ENCODE measurements around the gene OSER1. TPM values are rescaled to one million over a fixed set of nuclear protein-coding genes. Genes with fewer than 3 reads are reported as not detected.

Gene OSER1
- total RNA-seq, 4 donors from 2014 or later: 45.2 to 94.4 (median 71.0) TPM

DNA sequence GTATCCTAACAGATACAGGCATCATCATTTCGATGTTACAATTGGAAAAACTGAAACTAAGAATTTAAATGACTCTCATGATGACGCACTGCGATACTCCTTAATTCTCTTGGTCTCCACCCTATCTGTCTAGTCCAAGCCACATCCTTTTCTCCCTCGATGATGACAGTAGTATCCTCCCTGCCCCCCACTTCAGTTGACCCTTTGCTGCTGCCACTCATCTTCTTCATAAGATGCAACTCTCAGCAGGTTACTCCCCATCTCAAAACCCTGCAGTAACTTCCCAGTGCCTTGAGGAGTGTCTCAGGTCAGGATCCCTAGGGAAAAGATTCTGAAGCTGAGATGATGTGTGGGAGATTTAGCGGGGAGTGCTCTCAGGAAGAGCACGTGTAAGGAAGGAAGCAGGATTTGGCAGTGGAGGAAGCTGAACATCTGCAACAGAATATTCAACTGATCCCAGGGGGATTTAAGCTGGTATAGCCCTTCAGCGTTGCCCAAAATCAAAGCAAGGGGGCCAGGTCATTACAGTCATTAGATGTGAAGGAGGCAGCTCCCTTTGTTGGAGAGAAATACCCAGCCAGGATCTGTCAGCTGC lies 39.7 kb downstream of the OSER1 start:
- H3K27me3 ChIP-seq: no peaks in the 10 kb centered on the region
- H3K9me3 ChIP-seq: no peaks in the 10 kb centered on the region
- H3K4me3 ChIP-seq: no peak overlapping the region
- intact Hi-C loops (cut with DNase I): no loop called here
- peaks cover 68 to 99% (median 94%) of the 10 kb centered on the region in 4 donors for H3K4me1 ChIP-seq
- no peak for DNase-seq (ENCODE audit: extremely low spot score)
- TF ChIP-seq POLR2AphosphoS5 (IDR thresholded peaks at IDR 0.05) (no peak), POLR2A (IDR thresholded peaks at IDR 0.05; ENCODE audit: low read depth) (no peak), EP300 (IDR thresholded peaks at IDR 0.05) (no peak), CTCF (IDR thresholded peaks at IDR 0.05) (no peak)
- H3K27ac ChIP-seq (replicated peaks in 1 of 4): peak overlapping the region; percentile 90 to 98 (median 96)
- WGBS: 38% methylated on average over 7 of the region's 7 CpGs
- peaks cover 0 to 4% (median 0%) of the 10 kb centered on the region in 4 donors for H3K36me3 ChIP-seq

DNA sequence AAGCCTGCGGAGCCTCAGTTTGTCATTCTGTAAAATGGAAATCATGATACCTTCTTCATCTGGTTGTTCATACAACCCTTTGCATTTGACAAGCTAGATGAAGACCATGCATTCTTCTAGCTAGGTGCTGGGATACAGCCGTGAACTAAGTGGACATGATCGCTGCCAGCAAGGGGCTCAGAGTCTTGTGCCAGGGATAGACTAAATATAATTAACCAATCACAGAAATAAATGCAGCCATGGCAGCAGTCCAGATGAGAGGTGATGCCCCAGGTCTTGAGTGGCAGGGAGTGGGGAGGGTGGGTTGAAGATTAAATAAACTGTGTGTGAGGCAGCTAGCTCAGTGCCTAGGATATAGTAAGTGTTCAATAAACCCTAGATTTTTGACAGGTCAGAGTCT lies 42.8 kb downstream of the OSER1 start:
- H3K4me3 ChIP-seq: no peak overlapping the region
- intact Hi-C loops (cut with DNase I): no loop called here
- H3K36me3 ChIP-seq: no peaks in the 10 kb centered on the region
- 48% methylated on average over 3 of the region's 3 CpGs for WGBS
- H3K27me3 ChIP-seq: no peaks in the 10 kb centered on the region
- peak overlapping the region; percentile 90 to 98 (median 96) for H3K27ac ChIP-seq (replicated peaks in 1 of 4)
- no peak for DNase-seq (ENCODE audit: extremely low spot score)
- no peaks in the 10 kb centered on the region for H3K9me3 ChIP-seq
- TF ChIP-seq POLR2AphosphoS5 (IDR thresholded peaks at IDR 0.05) (peak in 1 of 2 donors; percentile 13), CTCF (IDR thresholded peaks at IDR 0.05) (no peak), EP300 (IDR thresholded peaks at IDR 0.05) (no peak)
- peaks cover 66 to 86% (median 78%) of the 10 kb centered on the region in 4 donors for H3K4me1 ChIP-seq

- TF ChIP-seq POLR2A (IDR thresholded peaks at IDR 0.05; ENCODE audit: low read depth) (no peak), POLR2AphosphoS5 (IDR thresholded peaks at IDR 0.05) (peak; percentile 68 to 69), EP300 (IDR thresholded peaks at IDR 0.05) (no peak), CTCF (IDR thresholded peaks at IDR 0.05) (no peak)
- Histone ChIP-seq H3K4me3 (peak overlapping the region in 3 of 4 donors; percentile 5 to 8 (median 7)), H3K9me3 (no peaks in the 10 kb centered on the region), H3K27me3 (no peaks in the 10 kb centered on the region), H3K4me1 (peaks cover 63 to 86% (median 76%) of the 10 kb centered on the region in 4 donors), H3K36me3 (no peaks in the 10 kb centered on the region), H3K27ac (replicated peaks in 1 of 4) (peak overlapping the region; percentile 90 to 98 (median 96))
- 36% methylated on average over 4 of the region's 4 CpGs for WGBS
- DNase-seq (ENCODE audit: extremely low spot score): no peak
- intact Hi-C loops (cut with DNase I): no loop called here
Observed at GRCh38 chr20:44166477-44166876, 44.1 kb downstream of the OSER1 start.

DNA sequence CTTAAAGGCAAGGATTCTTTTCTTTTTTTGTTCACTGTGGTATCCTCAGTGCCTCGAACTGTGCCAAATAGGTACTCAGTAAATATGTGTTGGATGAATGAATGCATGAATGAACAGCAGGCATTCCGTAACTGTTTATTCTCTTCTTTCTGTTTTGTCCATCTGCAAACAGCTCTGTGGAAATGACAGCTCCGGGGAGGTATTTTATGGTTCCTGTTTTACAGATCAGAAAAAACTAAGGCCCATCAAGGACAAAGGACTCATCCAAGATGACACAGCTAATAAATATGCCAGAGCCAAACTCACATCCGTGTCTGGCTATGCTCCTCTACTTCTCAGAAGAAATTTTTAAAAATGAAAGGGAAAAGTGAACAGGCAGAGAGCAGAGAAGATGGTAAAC lies 44.6 kb downstream of the OSER1 start:
- peak overlapping the region; percentile 90 to 98 (median 96) for H3K27ac ChIP-seq (replicated peaks in 1 of 4)
- TF ChIP-seq EP300 (IDR thresholded peaks at IDR 0.05): no peak
- TF ChIP-seq POLR2A (IDR thresholded peaks at IDR 0.05; ENCODE audit: low read depth): no peak
- no peak for TF ChIP-seq CTCF (IDR thresholded peaks at IDR 0.05)
- no peak for TF ChIP-seq POLR2AphosphoS5 (IDR thresholded peaks at IDR 0.05)
- intact Hi-C loops (cut with DNase I): no loop called here
- no peaks in the 10 kb centered on the region for H3K27me3 ChIP-seq
- H3K4me1 ChIP-seq: peaks cover 63 to 86% (median 75%) of the 10 kb centered on the region in 4 donors
- no peaks in the 10 kb centered on the region for H3K9me3 ChIP-seq
- H3K36me3 ChIP-seq: no peaks in the 10 kb centered on the region
- 30% methylated on average over 4 of the region's 4 CpGs for WGBS
- H3K4me3 ChIP-seq: peak overlapping the region in 2 of 4 donors; percentile 3 to 7
- DNase-seq (ENCODE audit: extremely low spot score): no peak

GRCh38 chr20:44160133-44160532 lies 50.4 kb downstream of the OSER1 start:
- Histone ChIP-seq H3K27me3 (no peaks in the 10 kb centered on the region), H3K27ac (replicated peaks in 1 of 4) (peak overlapping the region; percentile 85 to 95 (median 92)), H3K9me3 (no peaks in the 10 kb centered on the region), H3K4me1 (peaks cover 24 to 71% (median 51%) of the 10 kb centered on the region in 4 donors), H3K36me3 (peaks cover 14 to 24% (median 16%) of the 10 kb centered on the region in 4 donors), H3K4me3 (no peak overlapping the region)
- TF ChIP-seq EP300 (IDR thresholded peaks at IDR 0.05): no peak
- TF ChIP-seq POLR2AphosphoS5 (IDR thresholded peaks at IDR 0.05): no peak
- WGBS: 76% methylated on average over 29 of the region's 56 CpGs
- no peak for DNase-seq (ENCODE audit: extremely low spot score)
- intact Hi-C loops (cut with DNase I): no loop called here

Measured in esophagus muscularis mucosa (tissue), 4 donors.